ENCODE data around the gene CDK14.

CDK14 gene

DNA sequence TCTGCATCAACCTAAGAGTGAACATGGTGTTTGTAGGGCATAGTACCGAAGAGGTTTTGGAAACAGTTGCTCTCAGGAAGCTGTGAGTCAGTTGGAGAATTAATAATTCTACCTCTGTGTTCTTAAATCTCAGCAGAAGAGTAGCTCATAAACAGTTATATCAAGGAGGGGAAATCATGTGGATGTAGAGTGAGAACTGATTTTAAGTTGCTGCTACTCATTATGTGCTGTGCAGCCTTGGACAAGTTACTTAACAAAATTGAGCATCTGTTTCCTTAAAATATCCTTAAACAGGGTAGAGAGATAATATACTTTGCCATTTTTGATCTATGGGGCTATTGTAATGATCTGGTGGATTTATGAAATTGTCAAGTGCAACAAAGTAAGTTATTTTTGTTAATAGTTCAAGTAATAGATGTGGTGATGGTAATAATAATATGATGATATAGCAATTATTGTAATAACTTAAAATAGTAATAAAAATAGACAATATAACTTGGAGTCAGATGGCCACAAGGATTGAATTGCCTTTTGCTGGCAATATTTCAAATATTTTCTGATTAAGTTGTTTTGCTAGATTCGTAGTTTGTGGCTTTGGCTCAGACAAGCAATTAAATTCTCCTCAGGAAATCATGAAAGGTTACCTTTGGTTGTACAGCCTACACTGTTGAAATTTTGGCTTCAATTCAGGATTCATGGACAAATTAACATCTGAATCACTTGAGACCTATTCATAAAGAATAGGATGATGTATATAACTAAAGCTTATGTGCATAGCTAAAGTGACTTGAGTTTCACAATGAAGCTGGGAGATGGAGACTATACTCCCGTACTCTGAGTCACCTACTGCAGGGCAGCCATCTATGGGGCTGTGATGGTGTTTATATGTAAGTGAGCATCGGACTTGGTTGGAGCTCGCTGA lies 228.5 kb downstream of the CDK14 start:
- no peak overlapping the region for H3K27ac ChIP-seq (ENCODE audit: low read depth, low read length)
- no peak overlapping the region for H3K4me3 ChIP-seq (ENCODE audit: low read depth, low read length)
- H3K27me3 ChIP-seq (ENCODE audit: control insufficient read depth, insufficient read depth, low read length) = no peaks in the 10 kb centered on the region
- no peaks in the 10 kb centered on the region for H3K4me1 ChIP-seq (ENCODE audit: control insufficient read depth, insufficient read depth, low read length)
- peaks cover 9% of the 10 kb centered on the region for H3K9me3 ChIP-seq (ENCODE audit: control insufficient read depth, insufficient read depth, low read length)
- H3K36me3 ChIP-seq (ENCODE audit: control insufficient read depth, insufficient read depth, low read length) = no peaks in the 10 kb centered on the region
- no peak overlapping the region for H3K9ac ChIP-seq (ENCODE audit: low read depth, low read length)

DNA sequence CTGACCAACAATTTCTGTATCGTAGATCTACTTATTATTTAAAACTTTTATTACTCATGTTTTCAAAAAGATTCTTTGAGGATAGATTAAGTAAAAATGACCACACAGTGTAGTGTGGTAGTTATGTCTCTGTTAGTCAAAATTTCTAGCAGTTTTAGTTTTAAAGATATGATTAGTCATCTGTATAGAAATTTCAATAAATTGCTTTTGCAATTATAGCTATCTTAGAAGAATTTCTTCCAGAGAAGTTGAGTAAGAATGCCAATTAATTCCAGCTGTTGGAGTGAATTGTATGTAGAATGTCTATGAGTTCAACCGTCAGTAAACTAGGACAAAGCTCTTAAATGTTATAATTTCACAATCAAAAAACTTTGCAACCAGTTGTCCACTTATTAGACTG lies 229.7 kb downstream of the CDK14 start:
- H3K4me3 ChIP-seq (ENCODE audit: low read depth, low read length) = no peak overlapping the region
- H3K27ac ChIP-seq (ENCODE audit: low read depth, low read length) = no peak overlapping the region

DNA sequence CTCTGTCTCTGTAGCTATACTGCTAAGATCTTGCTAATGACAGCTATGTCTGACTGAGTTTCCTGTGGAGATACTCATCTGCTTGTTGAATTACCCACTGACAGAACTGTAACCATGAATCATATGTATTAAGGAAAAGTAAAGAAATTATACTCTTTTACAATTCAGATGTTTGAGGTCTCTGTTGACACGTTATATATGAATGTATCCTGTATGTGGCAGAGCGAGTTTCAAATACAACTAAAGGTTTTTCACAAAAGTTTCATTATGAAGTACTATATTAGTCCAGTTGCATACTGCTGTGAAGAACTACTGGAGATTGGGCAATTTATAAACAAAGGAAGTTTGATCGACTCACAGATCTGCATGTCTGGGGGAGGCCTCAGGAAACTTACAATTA lies 232.5 kb downstream of the CDK14 start:
- no peak overlapping the region for H3K9ac ChIP-seq (ENCODE audit: low read depth, low read length)
- peaks cover 5% of the 10 kb centered on the region; the same call in 1 of the 2 replicates for H3K4me1 ChIP-seq (ENCODE audit: control insufficient read depth, insufficient read depth, low read length)
- H3K36me3 ChIP-seq (ENCODE audit: control insufficient read depth, insufficient read depth, low read length) = no peaks in the 10 kb centered on the region
- no peak overlapping the region for H3K27ac ChIP-seq (ENCODE audit: low read depth, low read length)
- no peak overlapping the region for H3K4me3 ChIP-seq (ENCODE audit: low read depth, low read length)
- peaks cover 16% of the 10 kb centered on the region for H3K9me3 ChIP-seq (ENCODE audit: control insufficient read depth, insufficient read depth, low read length)
- H3K27me3 ChIP-seq (ENCODE audit: control insufficient read depth, insufficient read depth, low read length) = no peaks in the 10 kb centered on the region

More for the DNA sequence above, 229.7 kb downstream of the CDK14 start:
- Histone ChIP-seq H3K4me1 (ENCODE audit: control insufficient read depth, insufficient read depth, low read length) (peaks cover 4% of the 10 kb centered on the region; the same call in 1 of the 2 replicates), H3K9me3 (ENCODE audit: control insufficient read depth, insufficient read depth, low read length) (peaks cover 16% of the 10 kb centered on the region), H3K36me3 (ENCODE audit: control insufficient read depth, insufficient read depth, low read length) (no peaks in the 10 kb centered on the region), H3K9ac (ENCODE audit: low read depth, low read length) (no peak overlapping the region), H3K27me3 (ENCODE audit: control insufficient read depth, insufficient read depth, low read length) (no peaks in the 10 kb centered on the region)

DNA sequence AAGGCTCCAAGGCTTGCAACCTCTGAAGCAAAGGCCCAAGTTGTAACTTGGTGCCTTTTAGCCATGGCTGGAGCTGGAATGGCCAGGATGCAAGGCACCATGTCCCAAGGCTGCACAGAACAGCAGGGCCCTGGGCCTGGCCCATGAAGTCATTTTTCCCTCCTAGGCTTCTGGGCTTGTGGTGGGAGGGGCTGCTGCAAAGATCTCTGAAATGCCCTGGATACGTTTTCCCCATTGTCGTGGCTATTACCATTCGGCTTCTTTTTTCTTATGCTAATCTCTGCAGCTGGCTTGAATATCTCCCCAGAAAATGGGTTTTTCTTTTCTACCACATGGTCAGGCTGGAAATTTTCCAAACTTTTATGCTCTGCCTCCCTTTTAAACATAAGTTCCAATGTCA lies 234.2 kb downstream of the CDK14 start:
- peaks cover 16% of the 10 kb centered on the region for H3K9me3 ChIP-seq (ENCODE audit: control insufficient read depth, insufficient read depth, low read length)
- H3K27me3 ChIP-seq (ENCODE audit: control insufficient read depth, insufficient read depth, low read length) = no peaks in the 10 kb centered on the region
- H3K36me3 ChIP-seq (ENCODE audit: control insufficient read depth, insufficient read depth, low read length) = no peaks in the 10 kb centered on the region
- H3K4me3 ChIP-seq (ENCODE audit: low read depth, low read length) = no peak overlapping the region
- no peak overlapping the region for H3K9ac ChIP-seq (ENCODE audit: low read depth, low read length)
- no peak overlapping the region for H3K27ac ChIP-seq (ENCODE audit: low read depth, low read length)
- peaks cover 10% of the 10 kb centered on the region for H3K4me1 ChIP-seq (ENCODE audit: control insufficient read depth, insufficient read depth, low read length)

DNA sequence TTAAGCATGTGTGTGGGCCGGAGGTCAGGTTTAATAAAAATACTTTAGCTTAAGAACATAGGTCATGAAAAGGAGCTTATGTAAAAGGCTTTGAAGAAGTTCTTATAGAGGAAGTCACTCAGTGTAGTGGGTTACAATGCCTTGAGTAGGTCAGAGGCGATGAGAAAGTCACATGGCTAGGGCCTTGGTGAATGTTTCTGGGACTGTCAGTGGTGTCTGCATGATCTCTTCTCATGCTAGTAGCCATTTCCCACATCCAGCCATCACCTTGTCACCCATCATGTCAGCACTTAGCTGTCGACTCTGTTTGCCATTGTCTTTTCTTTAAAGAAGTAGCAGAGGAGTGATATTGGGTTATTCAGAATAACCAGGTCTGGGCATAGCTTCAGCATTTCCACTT lies 236.6 kb downstream of the CDK14 start:
- H3K9me3 ChIP-seq (ENCODE audit: control insufficient read depth, insufficient read depth, low read length) = peaks cover 16% of the 10 kb centered on the region
- H3K9ac ChIP-seq (ENCODE audit: low read depth, low read length) = no peak overlapping the region
- H3K27ac ChIP-seq (ENCODE audit: low read depth, low read length) = no peak overlapping the region
- H3K4me3 ChIP-seq (ENCODE audit: low read depth, low read length) = no peak overlapping the region
- no peaks in the 10 kb centered on the region for H3K36me3 ChIP-seq (ENCODE audit: control insufficient read depth, insufficient read depth, low read length)
- no peaks in the 10 kb centered on the region for H3K27me3 ChIP-seq (ENCODE audit: control insufficient read depth, insufficient read depth, low read length)
- peaks cover 10% of the 10 kb centered on the region for H3K4me1 ChIP-seq (ENCODE audit: control insufficient read depth, insufficient read depth, low read length)

DNA sequence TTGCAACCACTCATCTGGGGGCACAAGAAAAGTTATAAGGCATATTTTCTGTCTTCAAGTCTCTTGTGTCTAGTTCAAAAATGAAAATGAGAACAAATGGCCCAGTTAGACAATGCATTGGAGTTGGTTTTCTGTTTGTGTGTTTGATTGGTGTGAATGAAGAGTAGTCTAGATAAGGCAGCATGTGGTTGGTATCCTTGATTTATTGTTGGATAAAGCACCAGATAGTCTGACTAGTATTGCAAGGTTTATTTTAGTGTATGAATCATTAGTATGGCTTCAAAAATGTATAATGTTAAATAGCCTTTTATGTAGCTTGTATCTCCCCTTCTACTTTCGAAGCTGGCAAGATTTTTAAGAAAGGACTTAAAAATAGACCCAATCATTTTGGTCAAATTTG lies 237.3 kb downstream of the CDK14 start:
- no peaks in the 10 kb centered on the region for H3K36me3 ChIP-seq (ENCODE audit: control insufficient read depth, insufficient read depth, low read length)
- peaks cover 10% of the 10 kb centered on the region for H3K4me1 ChIP-seq (ENCODE audit: control insufficient read depth, insufficient read depth, low read length)
- H3K27ac ChIP-seq (ENCODE audit: low read depth, low read length) = no peak overlapping the region
- H3K9ac ChIP-seq (ENCODE audit: low read depth, low read length) = no peak overlapping the region
- H3K27me3 ChIP-seq (ENCODE audit: control insufficient read depth, insufficient read depth, low read length) = no peaks in the 10 kb centered on the region
- H3K9me3 ChIP-seq (ENCODE audit: control insufficient read depth, insufficient read depth, low read length) = peaks cover 16% of the 10 kb centered on the region
- H3K4me3 ChIP-seq (ENCODE audit: low read depth, low read length) = no peak overlapping the region

DNA sequence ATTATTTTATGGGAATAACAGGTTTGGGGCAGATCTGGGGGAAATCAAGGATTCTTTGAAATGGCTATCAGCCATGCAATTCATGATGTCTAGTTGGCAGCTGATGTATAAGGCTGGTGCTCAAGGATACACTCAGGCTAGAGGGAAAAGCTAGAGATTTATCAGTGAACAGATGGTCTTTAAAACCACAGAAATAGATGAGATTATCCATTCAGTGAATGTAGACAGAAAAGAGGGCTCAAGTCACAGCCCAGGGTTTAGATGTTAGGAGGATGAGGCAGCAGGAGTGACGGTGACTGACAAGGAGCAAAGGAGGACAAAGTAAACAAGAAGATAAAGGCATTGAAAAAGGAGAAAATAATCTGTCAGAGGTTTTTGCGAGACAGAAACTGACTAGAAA lies 238.7 kb downstream of the CDK14 start:
- Histone ChIP-seq H3K36me3 (ENCODE audit: control insufficient read depth, insufficient read depth, low read length) (no peaks in the 10 kb centered on the region), H3K9ac (ENCODE audit: low read depth, low read length) (no peak overlapping the region), H3K9me3 (ENCODE audit: control insufficient read depth, insufficient read depth, low read length) (peaks cover 13% of the 10 kb centered on the region), H3K4me1 (ENCODE audit: control insufficient read depth, insufficient read depth, low read length) (peaks cover 10% of the 10 kb centered on the region), H3K27ac (ENCODE audit: low read depth, low read length) (no peak overlapping the region), H3K27me3 (ENCODE audit: control insufficient read depth, insufficient read depth, low read length) (no peaks in the 10 kb centered on the region), H3K4me3 (ENCODE audit: low read depth, low read length) (no peak overlapping the region)

DNA sequence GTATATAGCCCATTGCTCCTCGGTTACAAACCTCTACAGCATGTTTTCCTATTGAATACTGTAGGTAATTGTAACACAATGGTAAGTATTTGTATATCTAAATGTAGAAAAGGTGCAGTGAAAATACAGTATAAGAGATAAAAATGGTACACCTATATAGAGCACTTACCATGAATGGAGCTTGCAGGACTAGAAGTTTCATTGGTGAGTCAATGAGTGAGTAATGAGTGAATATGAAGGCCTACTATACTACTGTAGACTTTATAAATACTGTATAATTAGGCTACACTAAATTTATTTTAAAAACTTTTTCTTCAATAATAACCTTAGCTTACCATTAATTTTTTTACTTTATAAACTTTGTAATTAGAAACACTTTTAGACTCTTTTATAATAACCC lies 239.7 kb downstream of the CDK14 start:
- Histone ChIP-seq H3K27ac (ENCODE audit: low read depth, low read length) (no peak overlapping the region), H3K36me3 (ENCODE audit: control insufficient read depth, insufficient read depth, low read length) (no peaks in the 10 kb centered on the region), H3K9ac (ENCODE audit: low read depth, low read length) (no peak overlapping the region), H3K9me3 (ENCODE audit: control insufficient read depth, insufficient read depth, low read length) (peaks cover 7% of the 10 kb centered on the region; the same call in 1 of the 2 replicates), H3K27me3 (ENCODE audit: control insufficient read depth, insufficient read depth, low read length) (no peaks in the 10 kb centered on the region), H3K4me1 (ENCODE audit: control insufficient read depth, insufficient read depth, low read length) (peaks cover 6% of the 10 kb centered on the region; the same call in 1 of the 2 replicates), H3K4me3 (ENCODE audit: low read depth, low read length) (no peak overlapping the region)

DNA sequence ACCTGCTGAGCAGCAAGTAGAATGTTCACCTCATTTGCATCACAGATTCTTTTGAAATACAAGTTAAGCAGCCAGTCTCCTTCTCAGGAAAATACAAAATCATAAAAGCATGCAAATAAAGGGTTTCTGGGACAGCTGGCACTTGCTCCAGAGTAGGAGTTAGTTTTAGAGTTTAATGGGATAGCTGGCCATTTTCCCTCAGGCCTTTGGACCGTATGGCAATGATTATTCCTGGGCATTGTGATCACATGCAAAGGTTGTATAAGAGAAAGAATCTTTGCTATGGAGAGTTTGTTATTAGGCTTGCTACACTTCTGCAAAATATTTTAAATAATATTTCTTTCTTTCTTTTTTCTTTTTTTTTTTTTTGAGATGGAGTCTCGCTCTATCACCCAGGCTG lies 240.8 kb downstream of the CDK14 start:
- H3K27me3 ChIP-seq (ENCODE audit: control insufficient read depth, insufficient read depth, low read length) = no peaks in the 10 kb centered on the region
- H3K4me1 ChIP-seq (ENCODE audit: control insufficient read depth, insufficient read depth, low read length) = peaks cover 6% of the 10 kb centered on the region; the same call in 1 of the 2 replicates
- H3K4me3 ChIP-seq (ENCODE audit: low read depth, low read length) = no peak overlapping the region
- no peaks in the 10 kb centered on the region for H3K36me3 ChIP-seq (ENCODE audit: control insufficient read depth, insufficient read depth, low read length)
- no peak overlapping the region for H3K27ac ChIP-seq (ENCODE audit: low read depth, low read length)
- H3K9me3 ChIP-seq (ENCODE audit: control insufficient read depth, insufficient read depth, low read length) = peaks cover 7% of the 10 kb centered on the region; the same call in 1 of the 2 replicates
- no peak overlapping the region for H3K9ac ChIP-seq (ENCODE audit: low read depth, low read length)

DNA sequence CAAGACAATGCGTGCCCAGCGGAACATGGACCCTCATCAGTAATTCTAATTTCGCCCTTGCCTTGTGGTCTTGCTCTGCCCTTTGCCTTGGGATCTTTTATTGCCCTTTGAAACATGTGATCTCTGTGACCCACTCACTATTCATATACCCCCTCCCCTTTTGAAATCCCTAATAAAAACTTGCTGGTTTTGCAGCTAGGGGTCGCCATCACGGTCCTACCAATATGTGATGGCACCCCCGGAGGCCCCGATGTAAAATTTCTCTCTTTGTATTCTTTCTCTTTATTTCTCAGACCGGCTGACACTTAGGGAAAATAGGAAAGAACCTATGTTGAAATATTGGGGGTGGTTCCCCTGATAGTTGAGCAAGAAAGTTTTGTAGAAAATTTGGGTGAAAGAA lies 242.7 kb downstream of the CDK14 start:
- no peak overlapping the region for H3K9ac ChIP-seq (ENCODE audit: low read depth, low read length)
- H3K4me1 ChIP-seq (ENCODE audit: control insufficient read depth, insufficient read depth, low read length) = peaks cover 6% of the 10 kb centered on the region; the same call in 1 of the 2 replicates
- no peak overlapping the region for H3K27ac ChIP-seq (ENCODE audit: low read depth, low read length)
- H3K9me3 ChIP-seq (ENCODE audit: control insufficient read depth, insufficient read depth, low read length) = peaks cover 7% of the 10 kb centered on the region; the same call in 1 of the 2 replicates
- no peaks in the 10 kb centered on the region for H3K27me3 ChIP-seq (ENCODE audit: control insufficient read depth, insufficient read depth, low read length)
- no peaks in the 10 kb centered on the region for H3K36me3 ChIP-seq (ENCODE audit: control insufficient read depth, insufficient read depth, low read length)
- no peak overlapping the region for H3K4me3 ChIP-seq (ENCODE audit: low read depth, low read length)

DNA sequence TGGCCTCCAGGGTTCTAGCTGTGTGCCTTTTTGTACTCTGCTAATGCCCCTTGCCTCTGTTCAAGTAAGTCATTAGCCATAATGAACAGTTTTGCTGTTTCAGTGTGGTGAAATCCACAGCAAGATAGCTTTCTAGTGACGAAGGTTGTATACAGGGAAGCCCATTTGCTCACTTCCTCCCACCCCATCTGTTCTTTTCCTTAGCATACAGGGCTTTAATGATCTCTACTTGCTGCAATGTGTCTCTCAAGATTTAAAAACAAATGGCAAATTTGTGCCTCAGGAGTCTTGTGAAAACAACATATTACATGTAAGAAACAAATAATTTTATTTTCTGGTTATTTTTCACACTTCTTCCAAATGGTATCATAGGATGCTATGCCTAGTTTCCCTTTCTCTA lies 243.2 kb downstream of the CDK14 start:
- Histone ChIP-seq H3K9ac (ENCODE audit: low read depth, low read length) (no peak overlapping the region), H3K36me3 (ENCODE audit: control insufficient read depth, insufficient read depth, low read length) (no peaks in the 10 kb centered on the region), H3K4me3 (ENCODE audit: low read depth, low read length) (no peak overlapping the region), H3K4me1 (ENCODE audit: control insufficient read depth, insufficient read depth, low read length) (peaks cover 6% of the 10 kb centered on the region; the same call in 1 of the 2 replicates), H3K27me3 (ENCODE audit: control insufficient read depth, insufficient read depth, low read length) (no peaks in the 10 kb centered on the region), H3K27ac (ENCODE audit: low read depth, low read length) (no peak overlapping the region), H3K9me3 (ENCODE audit: control insufficient read depth, insufficient read depth, low read length) (peaks cover 7% of the 10 kb centered on the region; the same call in 1 of the 2 replicates)

Measured in HUES48 (cell line).